ENCODE data around the gene WNT6.

Gene WNT6

DNA sequence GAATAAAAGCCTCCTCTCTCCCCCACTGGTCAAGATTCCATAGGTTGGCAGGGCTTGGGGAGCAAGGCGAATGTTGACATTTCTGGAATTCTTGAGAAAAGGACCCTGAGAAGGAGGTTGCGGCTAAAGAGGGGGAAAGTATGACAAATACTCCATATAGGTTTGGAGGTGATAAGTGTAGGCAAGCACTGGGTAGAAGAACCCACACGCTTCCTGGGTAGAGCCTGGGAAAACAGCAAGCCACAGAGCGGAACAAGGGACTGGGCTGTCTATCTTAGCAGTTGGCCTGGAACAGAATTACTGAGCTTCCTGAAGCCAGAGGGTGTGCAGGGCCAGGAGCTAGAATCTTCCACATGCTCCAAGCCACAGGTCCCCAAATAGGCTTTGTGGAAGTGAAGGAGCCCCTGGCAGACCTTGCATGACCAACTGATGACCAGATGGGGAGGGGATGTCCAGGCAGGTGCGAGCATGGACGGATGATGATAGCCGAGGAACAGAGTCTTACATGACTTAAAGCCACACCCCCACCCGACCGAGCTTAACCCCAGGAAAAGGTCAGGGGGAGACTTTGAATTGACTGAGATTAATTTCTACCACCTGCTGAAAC is 37.9 kb upstream of the WNT6 start:
- TF ChIP-seq, protein P1, sequence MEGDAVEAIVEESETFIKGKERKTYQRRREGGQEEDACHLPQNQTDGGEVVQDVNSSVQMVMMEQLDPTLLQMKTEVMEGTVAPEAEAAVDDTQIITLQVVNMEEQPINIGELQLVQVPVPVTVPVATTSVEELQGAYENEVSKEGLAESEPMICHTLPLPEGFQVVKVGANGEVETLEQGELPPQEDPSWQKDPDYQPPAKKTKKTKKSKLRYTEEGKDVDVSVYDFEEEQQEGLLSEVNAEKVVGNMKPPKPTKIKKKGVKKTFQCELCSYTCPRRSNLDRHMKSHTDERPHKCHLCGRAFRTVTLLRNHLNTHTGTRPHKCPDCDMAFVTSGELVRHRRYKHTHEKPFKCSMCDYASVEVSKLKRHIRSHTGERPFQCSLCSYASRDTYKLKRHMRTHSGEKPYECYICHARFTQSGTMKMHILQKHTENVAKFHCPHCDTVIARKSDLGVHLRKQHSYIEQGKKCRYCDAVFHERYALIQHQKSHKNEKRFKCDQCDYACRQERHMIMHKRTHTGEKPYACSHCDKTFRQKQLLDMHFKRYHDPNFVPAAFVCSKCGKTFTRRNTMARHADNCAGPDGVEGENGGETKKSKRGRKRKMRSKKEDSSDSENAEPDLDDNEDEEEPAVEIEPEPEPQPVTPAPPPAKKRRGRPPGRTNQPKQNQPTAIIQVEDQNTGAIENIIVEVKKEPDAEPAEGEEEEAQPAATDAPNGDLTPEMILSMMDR (conservative IDR thresholded peaks at IDR 0.05; ENCODE audit: low read depth, low read length) = no peak
- H3K4me3 ChIP-seq (ENCODE audit: low read length) = no peak overlapping the region

DNA sequence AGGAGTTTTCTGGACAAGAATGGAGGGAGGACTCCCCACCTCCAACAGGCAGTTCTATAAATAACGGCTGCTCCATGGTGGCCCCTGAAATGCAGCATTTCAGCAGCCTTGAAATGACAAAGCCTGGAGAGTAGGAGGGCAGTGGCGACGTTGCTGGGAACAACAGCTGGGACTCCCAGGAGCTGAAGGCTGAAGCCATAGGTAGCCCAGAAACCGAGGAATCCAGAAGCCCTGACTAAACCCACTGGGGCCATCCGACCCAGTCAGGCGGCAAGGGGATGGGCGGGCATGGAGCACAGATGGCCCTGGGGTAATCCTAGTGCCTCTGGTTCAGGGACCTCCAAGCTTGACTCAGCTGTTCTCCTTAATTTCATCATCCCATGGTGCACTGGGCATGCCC is 37.0 kb upstream of the WNT6 start:
- no peak for DNase-seq (ENCODE audit: low read depth)
- TF ChIP-seq, protein P1 (conservative IDR thresholded peaks at IDR 0.05; ENCODE audit: low read depth, low read length) = no peak
- no peak overlapping the region for H3K4me3 ChIP-seq (ENCODE audit: low read length)

More for the DNA sequence above, 37.9 kb upstream of the WNT6 start:
- no peak for DNase-seq (ENCODE audit: low read depth)

DNA sequence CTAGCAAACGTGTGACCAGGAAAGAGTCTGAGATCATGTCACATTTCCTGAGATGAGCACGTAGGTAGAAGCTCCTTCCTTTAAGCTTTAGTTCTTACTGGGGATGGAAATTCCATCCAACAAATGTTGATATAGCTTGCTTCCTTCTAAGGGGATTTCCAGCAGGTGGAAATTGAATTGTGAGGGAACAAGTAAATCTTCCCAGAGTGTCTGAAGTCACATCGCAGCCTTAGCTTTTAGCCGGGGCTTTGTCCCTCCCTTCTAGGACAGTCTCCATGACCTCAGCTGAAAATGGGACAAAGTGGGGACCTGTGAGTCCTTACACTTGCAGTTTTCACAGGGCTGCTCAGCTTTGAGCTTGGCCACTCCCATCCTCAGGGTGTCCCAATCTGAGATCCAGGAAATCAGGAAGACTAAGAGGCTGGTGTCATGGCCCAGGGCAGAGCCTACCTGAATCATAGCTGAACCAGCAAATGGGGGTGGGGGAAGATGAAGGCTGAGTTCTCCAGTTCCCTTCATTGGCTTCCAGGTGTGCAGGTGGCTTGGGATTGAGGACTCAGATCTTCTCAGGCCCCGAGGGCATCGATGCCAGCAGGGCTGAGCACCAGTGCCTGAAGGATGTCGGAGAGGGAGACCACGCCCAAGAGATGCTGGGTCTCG is 36.3 kb upstream of the WNT6 start:
- TF ChIP-seq, protein P1 (conservative IDR thresholded peaks at IDR 0.05; ENCODE audit: low read depth, low read length) = no peak
- no peak for DNase-seq (ENCODE audit: low read depth)
- no peak overlapping the region for H3K4me3 ChIP-seq (ENCODE audit: low read length)

DNA sequence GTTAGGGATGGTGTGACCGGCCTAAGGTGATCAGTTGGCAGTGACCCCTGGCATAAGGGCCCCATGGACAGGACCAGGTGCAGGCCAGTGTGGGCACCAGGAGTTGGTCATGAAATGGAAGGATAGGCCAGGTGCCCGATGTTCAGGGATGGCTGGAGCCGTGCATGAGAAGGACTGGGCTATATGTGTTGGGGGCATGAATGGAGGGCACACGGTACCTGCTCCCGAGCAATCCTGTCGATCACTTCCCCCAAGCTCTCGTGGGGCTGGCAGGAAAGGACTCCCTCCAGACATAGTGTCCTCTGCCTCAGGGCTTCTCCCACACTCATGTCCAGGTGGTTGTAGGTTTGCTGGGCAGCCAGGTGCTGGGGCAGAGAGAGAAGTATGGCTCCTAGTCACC is 35.6 kb upstream of the WNT6 start:
- DNase-seq (ENCODE audit: low read depth) = no peak
- TF ChIP-seq, protein P1 (conservative IDR thresholded peaks at IDR 0.05; ENCODE audit: low read depth, low read length) = no peak
- no peak overlapping the region for H3K4me3 ChIP-seq (ENCODE audit: low read length)

DNA sequence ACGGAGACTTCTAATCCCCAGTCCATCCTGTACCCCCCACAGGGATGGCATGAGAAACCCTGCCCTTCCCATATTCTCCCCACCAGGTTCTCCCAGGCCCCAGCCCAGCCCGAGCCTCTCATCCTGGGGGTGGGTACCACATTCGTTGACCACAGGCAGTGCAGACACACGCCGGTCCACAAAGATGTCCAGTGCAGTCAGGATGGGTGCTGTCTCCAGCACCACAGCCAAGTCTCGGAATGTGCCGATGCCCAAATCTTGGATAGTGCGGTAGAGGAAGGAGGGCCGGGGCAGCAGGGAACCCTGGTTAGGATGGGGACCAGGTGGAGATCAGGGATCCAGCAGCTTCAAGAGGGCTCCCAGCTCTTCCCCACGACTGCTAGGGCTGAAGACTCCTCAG is 32.8 kb upstream of the WNT6 start:
- TF ChIP-seq, protein P1 (conservative IDR thresholded peaks at IDR 0.05; ENCODE audit: low read depth, low read length) = no peak
- DNase-seq (ENCODE audit: low read depth) = no peak
- H3K4me3 ChIP-seq (ENCODE audit: low read length) = no peak overlapping the region

DNA sequence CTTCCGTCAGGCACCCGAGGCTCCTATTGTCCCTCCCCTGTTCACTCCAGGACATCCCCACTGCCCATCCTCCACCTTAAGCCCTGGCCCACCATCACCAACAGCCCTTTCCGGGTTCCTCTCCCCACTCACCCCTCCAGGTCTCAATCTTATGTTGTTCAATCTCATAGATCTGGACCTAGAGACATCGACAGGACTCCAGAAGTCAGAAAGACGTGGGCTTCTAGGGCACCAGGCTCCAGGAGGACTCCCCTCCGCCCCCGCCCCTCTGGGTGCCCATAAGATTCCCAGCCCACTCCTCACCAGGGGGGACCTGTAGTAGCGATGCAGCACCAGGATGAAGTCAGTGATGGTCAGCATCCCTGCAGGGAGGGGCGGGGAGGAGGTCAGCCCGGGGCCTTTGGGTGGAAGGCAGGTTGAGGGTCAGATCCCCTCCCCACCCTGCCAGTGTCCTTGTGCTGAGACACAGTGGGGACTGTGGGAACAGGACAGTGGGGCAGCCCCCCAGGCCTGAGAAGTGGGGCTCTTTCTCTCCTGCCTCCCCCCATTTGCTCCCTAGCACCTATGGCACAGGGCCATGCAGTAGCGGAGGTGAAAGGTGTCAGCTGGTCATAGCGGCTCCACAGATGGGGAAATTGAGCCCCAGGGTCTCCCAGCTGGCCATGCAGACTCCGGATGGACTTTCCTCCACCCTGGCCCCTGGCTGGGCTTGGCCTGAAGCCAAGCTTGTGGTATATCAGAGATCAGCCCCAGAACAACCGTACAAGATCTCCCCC is 31.7 kb upstream of the WNT6 start:
- H3K4me3 ChIP-seq (ENCODE audit: low read length) = no peak overlapping the region
- no peak for DNase-seq (ENCODE audit: low read depth)
- TF ChIP-seq, protein P1 (conservative IDR thresholded peaks at IDR 0.05; ENCODE audit: low read depth, low read length) = no peak
